SK-MEL-5 (cell line): ENCODE measurements around the gene MRPL49. TPM values are rescaled to one million over a fixed set of nuclear protein-coding genes. Genes with fewer than 3 reads are reported as not detected.

Source experiments
- small RNA-seq, 2 experiments: library from RNA; depleted of rRNA; stranded (forward); fragments of <200 nt; gene quantifications; one replicate each; pipeline ENCODE3, GENCODE V24; 2014
- total RNA-seq: library from RNA; depleted of rRNA; stranded (reverse); fragments of >200 nt; shearing (Covaris generic); gene quantifications from 2 replicates; pipeline ENCODE4 v1.2.3, GENCODE V29; 2014; rRNA removed

The MRPL49 gene
- total RNA-seq, 1 experiment from 2014 or later: 52.2 TPM

Small RNAs within 50 kb of the gene (small RNA-seq; reads per million reads assigned to genes)
- 0 reads per million in 2 experiments for gene HIGD1AP10
- gene PDCL2P2: 0 reads per million in 2 experiments
- gene RNU2-23P: 0.10 to 5.6 reads per million in 2 experiments

Other genes starting within 250 kb of the MRPL49 start
- 9.7 and 12.6 TPM in 2 replicates for gene EHD1, start 243.7 kb upstream of the MRPL49 start, total RNA-seq
- 5.2 and 8.1 TPM in 2 replicates for gene ATG2A, start 205.1 kb upstream of the MRPL49 start, total RNA-seq
- gene PPP2R5B, start 197.6 kb upstream of the MRPL49 start, total RNA-seq: 8.4 and 13.3 TPM in 2 replicates
- gene GPHA2, start 186.4 kb upstream of the MRPL49 start, total RNA-seq: not detected in 2 replicates
- not detected in 2 replicates for gene MAJIN, start 150.2 kb upstream of the MRPL49 start, total RNA-seq
- 0.43 and 0.45 TPM in 2 replicates for gene BATF2, start 125.3 kb upstream of the MRPL49 start, total RNA-seq
- gene ARL2, start 108.2 kb upstream of the MRPL49 start, total RNA-seq: 88.5 and 88.6 TPM in 2 replicates
- 6.2 and 7.4 TPM in 2 replicates for gene SNX15, start 94.9 kb upstream of the MRPL49 start, total RNA-seq
- gene SAC3D1, start 81.1 kb upstream of the MRPL49 start, total RNA-seq: 4.7 and 4.8 TPM in 2 replicates
- not detected in 2 replicates for gene NAALADL1, start 63.8 kb upstream of the MRPL49 start, total RNA-seq
- 18.8 and 21.7 TPM in 2 replicates for gene CDCA5, start 38.3 kb upstream of the MRPL49 start, total RNA-seq
- 22.2 and 23.8 TPM in 2 replicates for gene ZFPL1, start 38.1 kb upstream of the MRPL49 start, total RNA-seq
- gene VPS51, start 26.1 kb upstream of the MRPL49 start, total RNA-seq: 86.9 and 92.9 TPM in 2 replicates
- 3.4 and 5.3 TPM in 2 replicates for gene TM7SF2, start 10.4 kb upstream of the MRPL49 start, total RNA-seq
- 7.5 and 8.1 TPM in 2 replicates for gene ZNHIT2, start 4.6 kb upstream of the MRPL49 start, total RNA-seq
- gene FAU, start 187 bp upstream of the MRPL49 start, total RNA-seq: 196 and 229 TPM in 2 replicates
- 8.9 and 12.2 TPM in 2 replicates for gene SYVN1, start 12.2 kb downstream of the MRPL49 start, total RNA-seq
- not detected in 2 replicates for gene SPDYC, start 47.9 kb downstream of the MRPL49 start, total RNA-seq
- 40.5 and 54.5 TPM in 2 replicates for gene CAPN1, start 59.6 kb downstream of the MRPL49 start, total RNA-seq
- gene POLA2, start 139.6 kb downstream of the MRPL49 start, total RNA-seq: 5.1 and 19.5 TPM in 2 replicates
- gene CDC42EP2, start 192.5 kb downstream of the MRPL49 start, total RNA-seq: 0.42 and 1.2 TPM in 2 replicates
- 21.6 and 22.9 TPM in 2 replicates for gene DPF2, start 211.5 kb downstream of the MRPL49 start, total RNA-seq
- gene TIGD3, start 232.4 kb downstream of the MRPL49 start, total RNA-seq: 0.88 and 1.0 TPM in 2 replicates